MM.1S (cell line): ENCODE data around the gene C10orf143.

ENCODE experiments used
- EZH2 ChIP-seq: fragments of 300-600 bp; sonication (generic); optimal IDR thresholded peaks from 2 replicates; pipeline ENCODE3; 2017; ENCODE audit warnings: low read depth, mild to moderate bottlenecking, antibody characterized with exemption, low read length, mixed read lengths
- EZH2phosphoT487 ChIP-seq: fragments of 300-600 bp; sonication (generic); IDR thresholded peaks from 2 replicates; pipeline ENCODE4 v1.6.1; 2018; ENCODE audit warnings: antibody characterized with exemption, low read length
- TF ChIP-seq, protein P1 (sequence below): fragments of 300-600 bp; sonication (generic); IDR thresholded peaks from 2 replicates; pipeline ENCODE4 v1.5.1; 2016; ENCODE audit warnings: antibody characterized with exemption, low read length, mixed read lengths

DNA sequence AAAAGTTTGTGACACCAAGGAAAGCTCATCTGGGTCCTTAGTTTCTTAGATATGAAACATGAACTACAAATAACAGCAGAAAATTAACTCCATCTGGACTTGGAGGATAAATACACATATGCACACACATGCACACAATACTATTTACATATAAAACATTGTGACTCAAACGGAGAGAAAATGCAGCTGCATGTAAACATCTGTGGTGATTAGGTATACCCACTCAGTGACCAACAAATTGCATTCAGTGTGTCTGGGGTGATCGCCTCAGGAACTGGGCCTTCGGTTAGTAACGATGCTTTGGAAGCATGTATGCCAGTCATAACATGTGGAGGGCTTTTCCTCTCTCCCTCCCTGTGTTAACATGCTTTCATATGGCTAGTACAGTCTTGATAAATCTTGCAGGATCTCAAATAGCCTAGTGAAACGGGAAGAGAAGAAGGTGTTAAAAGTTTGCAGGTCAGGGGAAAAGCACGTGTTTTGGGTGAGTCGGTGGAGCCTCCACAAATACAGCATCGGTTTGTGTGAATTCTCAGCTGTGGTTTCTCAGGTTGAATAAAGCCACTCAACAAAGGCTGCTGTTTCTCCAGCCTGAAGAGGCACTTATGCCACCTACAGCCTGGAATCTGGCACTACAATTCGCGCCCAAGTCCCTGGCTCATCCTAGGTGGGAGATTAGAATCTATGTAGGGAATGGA lies 16.9 kb upstream of the C10orf143 start:
- TF ChIP-seq, protein P1, sequence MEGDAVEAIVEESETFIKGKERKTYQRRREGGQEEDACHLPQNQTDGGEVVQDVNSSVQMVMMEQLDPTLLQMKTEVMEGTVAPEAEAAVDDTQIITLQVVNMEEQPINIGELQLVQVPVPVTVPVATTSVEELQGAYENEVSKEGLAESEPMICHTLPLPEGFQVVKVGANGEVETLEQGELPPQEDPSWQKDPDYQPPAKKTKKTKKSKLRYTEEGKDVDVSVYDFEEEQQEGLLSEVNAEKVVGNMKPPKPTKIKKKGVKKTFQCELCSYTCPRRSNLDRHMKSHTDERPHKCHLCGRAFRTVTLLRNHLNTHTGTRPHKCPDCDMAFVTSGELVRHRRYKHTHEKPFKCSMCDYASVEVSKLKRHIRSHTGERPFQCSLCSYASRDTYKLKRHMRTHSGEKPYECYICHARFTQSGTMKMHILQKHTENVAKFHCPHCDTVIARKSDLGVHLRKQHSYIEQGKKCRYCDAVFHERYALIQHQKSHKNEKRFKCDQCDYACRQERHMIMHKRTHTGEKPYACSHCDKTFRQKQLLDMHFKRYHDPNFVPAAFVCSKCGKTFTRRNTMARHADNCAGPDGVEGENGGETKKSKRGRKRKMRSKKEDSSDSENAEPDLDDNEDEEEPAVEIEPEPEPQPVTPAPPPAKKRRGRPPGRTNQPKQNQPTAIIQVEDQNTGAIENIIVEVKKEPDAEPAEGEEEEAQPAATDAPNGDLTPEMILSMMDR: peak; percentile 84
- TF ChIP-seq EZH2 (no peak), EZH2phosphoT487 (no peak)
